ENCODE data around the gene CACNA2D1.
"Not testable (repeated sequence)": the region's sequence is repeated elsewhere in the genome, so short reads cannot be mapped to it uniquely, and the experiment has no call there.

The CACNA2D1 gene

DNA sequence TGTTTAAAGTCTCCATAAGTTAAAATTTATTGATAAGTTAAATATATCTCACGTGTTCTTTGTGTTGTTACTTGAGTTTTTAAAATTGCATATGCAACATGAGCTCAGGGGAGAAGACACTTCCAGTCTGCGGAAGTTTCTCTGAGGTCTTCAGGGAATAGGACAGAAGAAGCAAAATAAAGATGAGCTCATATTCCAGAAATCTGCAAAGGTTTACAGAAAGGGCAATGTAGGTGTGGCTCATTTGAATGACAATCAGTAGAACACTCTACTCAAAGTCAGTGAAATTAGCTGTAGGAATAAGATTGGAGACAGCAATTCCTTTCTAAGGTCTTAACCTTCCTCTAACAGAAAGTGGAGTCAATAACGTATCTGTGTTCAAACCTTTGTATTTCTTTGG lies 53.7 kb downstream of the CACNA2D1 start:
- DNase-seq: no peak

DNA sequence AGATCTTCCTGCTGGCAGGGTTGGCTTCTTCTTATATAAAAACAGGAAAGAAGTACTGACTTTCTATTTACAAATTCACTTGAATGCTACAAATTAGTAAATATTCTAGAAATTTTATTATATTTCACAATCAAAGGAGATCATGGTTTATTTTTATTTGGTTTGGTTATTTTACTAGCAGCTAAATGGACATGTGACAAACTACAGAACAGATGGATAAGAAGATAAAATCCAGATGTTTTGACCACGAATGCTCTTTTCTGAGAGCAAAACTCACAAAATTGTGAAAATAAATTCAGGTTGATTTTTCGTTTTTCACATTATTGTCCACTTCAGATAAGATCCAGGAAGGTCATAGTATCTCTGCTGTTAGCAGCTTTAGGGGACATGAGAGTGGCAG lies 55.4 kb downstream of the CACNA2D1 start:
- DNase-seq: no peak

DNA sequence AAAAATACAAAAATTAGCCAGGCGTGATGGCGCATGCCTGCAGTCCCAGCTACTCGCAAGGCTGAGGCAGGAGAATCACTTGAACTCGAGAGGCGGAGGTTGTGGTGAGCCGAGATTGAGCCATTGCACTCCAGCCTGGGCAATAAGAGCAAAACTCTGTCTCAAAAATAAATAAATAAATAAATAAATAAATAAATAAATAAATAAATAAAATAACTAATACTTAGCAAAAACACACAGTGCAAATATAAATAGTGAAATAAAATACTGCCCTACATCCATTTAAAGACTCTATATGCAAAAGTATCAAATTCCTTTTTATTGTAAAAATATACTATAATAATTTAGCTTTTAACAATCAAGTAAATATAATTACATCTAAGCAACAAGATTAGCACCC lies 57.0 kb downstream of the CACNA2D1 start:
- DNase-seq: not testable (repeated sequence)

DNA sequence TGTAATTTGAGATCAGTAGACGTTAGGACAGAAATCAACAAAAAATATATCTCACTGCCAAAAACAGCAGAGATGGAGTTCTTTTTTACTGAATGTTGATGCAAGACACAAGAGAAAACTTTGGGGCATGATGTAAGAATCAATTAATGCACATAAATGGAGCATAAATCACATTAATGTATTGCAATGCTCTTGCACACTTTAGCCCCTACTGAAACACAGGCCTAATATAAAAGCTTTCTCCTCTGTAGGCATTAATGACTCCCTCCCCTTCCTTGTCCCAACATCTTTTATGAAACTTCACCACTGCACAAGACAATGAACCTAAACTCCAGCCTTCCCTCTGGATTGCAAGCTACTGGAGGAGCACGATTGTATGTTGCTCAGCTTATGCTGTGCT lies 58.8 kb downstream of the CACNA2D1 start:
- DNase-seq: no peak

DNA sequence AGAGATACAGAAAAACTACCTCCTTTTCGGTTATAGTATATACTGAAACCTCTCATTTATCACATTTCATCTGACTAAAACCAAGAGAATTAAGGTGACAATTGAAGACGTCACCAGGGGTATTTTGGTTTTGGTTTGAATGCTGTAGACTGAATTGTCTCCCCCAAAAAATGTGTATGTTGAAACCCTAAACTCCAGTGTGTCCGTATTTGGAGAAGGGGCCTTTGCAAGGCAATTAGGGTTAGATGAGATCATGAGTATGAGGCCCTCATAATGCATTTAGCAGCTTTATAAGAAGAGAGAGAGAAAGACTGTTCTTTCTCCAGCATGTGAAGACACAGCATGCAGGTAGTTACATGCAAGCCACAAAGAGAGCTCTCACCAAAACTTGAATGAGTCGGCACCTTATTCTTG lies 59.5 kb downstream of the CACNA2D1 start:
- DNase-seq: no peak

DNA sequence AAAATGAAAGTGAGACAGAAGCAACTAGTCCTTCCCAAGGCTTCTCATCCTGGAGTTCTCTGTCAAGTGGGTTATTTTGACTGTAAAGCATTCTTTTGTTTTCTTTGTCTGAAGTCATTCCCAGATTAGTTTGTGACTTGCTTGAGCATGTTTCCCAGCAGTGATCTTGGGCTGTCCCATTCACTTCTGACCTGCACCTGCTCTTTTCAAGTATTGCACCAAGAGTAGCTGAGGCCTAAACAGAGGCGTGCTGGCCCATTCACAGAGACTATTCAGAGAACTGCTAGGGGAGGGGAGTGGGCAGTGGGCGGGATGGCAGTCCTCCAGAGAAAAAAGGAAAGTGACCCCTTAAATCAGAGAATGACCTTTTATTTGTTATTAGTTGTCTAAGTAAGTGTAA lies 61.3 kb downstream of the CACNA2D1 start:
- DNase-seq: no peak

DNA sequence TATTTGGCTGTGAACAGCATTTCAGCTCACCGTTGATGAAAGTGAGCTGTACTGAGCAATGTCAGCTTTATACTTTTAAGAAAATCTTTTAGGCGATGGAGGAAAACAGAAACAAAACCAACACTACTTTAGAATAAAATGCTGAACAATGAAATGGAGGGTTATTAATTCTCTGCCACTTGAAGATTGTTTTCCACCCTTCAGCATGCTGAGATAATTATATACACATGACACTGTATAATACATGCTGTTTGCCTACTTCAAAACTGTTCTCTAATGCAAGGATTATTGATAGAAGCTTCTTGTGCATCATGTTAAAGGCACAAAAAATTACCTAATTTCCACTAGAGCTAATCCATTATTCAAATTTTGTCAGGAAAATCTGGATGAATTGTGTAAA lies 66.8 kb downstream of the CACNA2D1 start:
- DNase-seq: no peak

DNA sequence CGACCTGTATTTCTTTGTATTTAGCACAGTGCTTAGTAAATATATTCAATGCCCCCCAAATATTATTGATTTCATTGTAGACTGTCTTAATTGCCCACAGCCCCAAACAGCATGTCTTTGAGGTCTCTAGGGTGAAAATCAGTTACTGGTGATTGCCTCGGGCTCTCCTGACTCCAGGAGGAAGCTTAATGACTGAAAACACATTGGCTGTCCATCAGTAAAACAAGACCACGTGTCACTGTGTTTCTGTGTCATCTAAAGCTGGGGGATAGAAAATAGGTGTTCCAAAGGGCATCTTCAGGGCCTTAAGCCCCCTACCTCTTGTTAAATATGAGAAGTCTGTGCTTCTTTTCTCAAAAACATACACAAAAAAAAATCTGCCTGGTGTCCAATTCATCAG lies 67.9 kb downstream of the CACNA2D1 start:
- no peak for DNase-seq

DNA sequence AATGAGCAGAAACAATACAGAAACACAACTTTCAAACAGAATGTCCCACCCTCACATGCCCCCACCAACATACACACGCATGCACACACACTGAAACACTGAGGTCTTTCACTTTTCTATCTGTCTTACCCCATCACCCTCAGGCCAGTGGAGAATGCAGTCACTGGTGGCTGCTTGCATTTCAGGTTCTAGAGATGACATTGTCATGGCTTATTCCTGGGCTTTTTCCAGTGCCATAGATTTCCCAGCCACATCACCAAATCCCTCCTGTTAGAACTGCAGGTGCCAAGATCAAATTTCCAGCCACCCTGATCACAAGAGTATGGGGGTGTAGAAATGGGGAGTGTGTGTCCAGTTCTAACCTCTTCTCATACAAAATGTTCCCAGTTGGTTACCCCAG lies 68.4 kb downstream of the CACNA2D1 start:
- DNase-seq: no peak

DNA sequence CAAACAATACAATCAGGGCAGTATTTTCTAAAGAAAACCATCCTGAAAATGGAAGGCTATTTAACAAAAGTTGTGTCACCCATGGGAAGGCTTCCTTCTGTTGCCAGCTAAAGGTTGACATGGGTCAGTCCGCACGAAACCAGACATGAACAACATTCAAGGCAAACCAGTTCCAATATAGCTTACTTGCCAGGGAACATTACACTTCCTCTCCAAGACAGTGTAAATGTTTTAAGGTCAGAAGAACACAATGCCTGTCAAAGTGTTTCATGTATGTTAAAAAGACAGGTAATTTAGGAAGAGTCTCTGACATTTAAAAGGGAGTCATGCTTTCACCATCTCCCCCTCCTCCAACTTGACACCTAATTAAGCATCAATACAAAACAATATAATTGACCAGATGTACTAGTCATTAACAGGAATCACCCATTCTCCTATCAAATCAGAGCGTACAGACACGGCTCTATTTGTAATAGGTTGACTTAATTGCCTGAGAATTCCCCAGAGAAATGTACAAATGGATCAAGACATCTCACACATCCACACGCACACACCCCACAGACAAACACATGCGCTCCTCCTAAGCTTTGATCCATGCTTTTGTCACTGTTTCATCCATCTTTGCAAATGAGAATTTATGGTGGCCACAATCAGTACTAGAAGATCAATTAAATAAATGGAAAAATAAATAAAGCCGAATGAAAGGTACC lies 69.5 kb downstream of the CACNA2D1 start:
- DNase-seq: no peak

DNA sequence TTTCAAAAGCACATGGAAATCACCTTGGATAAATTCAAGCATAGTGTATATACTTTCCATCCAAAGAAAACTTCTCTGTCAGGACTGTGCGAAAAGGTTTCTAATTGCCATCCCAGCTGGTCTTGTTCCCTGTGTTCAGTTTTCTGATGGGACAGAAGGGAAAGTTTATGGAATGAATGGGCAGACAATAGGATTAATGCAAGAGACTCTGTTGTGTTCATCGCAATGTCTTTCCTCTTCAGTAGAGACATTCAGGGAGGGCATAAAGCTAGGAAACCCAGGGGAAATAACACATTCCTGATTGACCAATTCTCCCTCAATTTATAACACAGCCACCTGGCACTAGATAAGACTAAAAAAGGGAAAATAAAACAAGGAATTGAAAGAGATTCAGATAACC lies 78.9 kb downstream of the CACNA2D1 start:
- DNase-seq: no peak

DNA sequence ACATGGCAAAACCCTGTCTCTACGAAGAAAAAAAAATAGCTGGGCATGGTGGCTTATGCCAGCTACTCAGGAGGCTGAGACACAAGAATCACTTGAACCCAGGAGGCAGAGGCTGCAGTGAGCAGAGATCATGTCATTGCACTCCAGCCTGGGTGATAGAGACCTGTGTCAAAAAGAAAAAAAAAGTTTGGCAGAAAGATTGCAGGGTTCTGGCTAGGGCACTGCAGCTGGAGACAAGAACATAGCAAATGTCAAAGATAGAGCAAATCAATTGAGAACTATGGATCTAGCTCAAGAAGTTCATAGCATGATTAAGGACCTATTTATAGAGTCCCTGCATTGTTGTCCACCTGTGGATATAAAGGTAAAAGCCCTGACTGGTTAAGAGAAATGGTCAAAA lies 79.5 kb downstream of the CACNA2D1 start:
- no peak for DNase-seq

DNA sequence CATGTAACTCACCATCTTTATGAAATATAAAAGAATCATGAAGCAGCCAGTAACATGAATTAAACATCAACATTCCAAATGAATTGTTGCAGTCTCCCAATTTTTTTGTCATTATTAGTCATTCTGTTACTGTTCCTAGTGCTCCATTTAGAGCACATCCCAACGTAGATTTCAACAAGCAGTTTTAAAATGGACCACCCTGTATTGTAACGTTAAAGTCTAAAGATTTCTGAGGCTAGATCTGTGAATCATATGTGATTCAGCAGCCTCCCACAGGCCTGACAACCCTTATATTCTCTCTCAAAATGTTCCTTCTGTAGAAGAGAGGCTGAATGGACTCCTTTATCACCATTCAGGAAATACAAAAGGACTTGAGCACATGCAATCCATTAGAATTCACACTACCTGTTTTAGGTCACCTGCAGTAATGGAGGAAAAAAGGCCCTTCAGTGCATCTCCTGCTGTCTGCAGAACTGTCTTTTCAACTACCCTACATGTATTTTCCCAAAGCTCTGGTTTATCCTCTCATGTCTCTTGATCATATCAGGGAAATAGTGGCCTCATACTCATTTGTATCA lies 81.4 kb downstream of the CACNA2D1 start:
- DNase-seq: no peak

DNA sequence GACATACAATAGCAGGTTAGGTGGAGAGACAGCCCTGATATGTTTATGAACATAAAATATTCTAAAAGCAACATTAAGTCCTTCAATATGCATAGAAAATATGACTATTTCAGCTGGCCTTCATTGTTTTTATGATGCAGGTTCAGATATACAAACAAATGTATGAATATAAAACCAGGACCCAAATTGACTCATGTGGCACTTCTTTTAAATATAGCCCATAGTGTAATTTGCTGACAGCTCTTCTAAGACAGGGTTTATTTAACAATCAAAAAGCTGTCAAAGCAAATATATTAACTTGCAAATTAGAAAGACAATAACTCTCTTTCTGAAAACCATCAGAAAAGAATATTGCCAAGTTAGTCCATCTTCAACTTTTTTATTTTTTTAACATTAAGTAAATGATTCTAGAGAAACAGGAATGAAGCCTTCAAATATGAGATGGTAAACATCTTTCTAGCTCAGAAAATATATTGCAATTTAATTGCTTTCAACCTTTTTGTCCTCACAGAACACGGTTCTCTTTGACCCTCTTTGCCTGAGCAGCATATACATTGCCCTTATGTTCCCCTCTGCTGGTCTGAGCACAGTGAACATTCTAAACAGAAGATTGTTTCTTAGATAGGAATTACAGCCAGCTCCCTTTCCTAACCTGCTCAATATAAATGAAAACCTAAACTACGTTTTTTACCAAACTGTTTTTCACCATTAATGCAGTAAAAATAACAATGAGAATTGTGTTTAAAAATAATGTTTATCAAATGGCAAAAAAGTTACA lies 82.8 kb downstream of the CACNA2D1 start:
- DNase-seq: no peak

DNA sequence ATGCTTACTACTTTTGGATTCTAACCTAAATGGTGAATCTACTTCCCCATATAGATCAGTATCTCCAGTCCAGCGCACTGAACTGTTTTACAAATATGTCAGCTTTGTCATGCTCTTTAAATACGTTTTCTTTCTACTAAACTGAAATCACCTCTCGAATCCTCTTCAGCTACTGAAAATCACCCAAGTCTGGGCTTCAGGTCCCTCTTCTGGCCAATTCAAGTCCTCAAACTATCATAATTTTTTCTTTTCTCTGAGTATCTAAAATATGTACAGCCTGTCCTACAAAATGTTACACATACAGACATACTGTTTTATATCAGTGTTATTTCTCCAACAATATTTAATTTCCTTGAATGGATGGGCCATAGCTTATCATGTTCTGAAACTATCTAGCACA lies 84.2 kb downstream of the CACNA2D1 start:
- no peak for DNase-seq

DNA sequence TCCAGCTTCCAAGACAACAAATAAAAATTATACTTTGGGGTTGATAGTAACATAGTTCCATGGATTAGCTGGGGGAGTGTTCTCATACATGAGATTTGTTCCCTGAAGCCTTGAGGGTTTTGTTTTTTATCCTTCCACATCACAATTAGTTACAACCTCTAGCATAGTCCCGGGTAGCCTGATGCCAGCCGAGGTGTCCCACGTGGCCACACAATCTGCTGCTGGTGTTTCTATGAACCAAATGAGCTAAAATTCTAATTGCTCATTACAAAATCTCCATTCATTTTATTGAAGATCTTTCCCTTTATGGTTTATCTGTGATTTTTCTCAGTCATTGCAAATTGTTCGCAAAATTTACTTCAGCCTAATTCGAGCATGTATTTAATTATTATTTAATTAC lies 84.7 kb downstream of the CACNA2D1 start:
- no peak for DNase-seq

DNA sequence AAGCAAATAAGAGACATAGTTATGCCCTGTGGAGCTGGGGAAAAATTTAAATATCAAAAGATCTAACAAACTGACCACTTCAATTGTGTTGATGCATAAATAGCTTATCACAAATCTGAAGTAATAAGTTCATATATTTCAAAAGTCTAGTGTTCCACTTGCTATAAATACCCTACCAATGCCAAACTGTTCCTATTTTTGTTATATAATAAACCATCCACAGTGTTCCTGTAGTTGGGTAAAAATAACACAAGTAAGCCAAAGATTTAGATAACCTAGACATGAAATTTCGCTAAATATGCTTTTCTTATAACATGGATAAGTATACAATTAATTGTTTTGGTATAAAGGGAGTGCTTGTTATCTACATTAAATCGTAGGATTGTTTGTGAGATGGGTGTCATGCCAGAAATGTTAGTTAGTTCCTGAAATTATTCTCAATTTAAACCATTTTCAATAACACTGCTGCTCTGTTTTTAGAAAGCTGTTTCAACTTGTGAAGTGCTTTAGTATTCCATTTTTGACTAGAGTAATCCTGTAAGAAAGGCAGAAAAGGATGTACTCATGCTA lies 85.5 kb downstream of the CACNA2D1 start:
- no peak for DNase-seq

DNA sequence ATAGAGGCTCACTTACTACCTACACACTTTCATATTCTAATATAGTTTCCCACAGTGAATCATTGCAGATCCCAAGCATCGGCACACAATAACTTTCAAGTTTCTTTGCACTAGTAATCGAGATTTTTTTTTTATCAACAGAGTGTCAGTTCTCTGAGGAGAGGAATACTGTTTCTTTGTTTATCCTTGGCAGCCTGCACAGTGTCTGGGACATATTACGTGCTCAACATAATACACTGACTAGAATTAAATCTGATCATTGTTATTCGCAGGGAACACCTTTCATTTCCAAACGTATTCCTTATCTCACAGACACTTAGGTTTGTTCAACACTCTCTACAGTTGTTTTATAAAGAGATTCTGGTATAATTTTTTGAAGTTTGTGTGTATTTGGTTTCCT lies 95.3 kb downstream of the CACNA2D1 start:
- DNase-seq: no peak

DNA sequence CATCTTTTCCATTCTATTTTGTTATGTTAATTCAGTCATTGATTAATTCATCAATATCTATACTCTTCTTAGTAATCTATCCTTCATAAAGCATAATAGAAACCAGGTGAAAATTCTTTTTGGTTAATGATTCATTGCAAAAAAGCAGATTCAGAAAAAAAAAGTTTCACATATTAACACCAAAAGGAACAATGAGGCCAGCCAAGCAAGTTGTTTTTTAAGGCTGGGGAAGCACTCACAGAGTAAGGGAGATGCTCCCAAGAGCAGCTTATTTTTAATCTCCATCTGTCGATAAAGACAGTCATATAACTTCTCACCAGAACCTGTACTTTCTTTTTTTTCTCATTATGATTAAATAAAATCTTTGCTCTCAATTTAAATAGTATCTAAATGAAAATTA lies 95.8 kb downstream of the CACNA2D1 start:
- DNase-seq: no peak

DNA sequence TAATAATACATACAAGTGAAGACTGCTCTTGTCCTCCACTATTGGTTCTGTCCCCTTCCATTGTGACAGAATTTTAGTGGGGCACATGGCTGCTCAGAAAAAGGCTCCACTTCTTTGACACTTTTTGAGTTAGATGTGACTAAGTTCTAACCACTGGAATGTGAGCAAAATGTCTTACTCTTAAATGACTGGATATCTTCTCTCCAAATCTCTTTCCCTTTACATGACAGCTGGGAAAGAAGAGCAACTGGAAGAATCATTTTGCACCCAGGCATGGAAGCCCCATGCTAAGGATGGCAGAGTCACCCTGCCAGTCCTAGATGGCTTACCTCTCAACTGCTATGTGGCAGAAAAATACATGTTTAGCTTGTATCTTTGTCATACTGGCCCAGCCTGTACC lies 97.7 kb downstream of the CACNA2D1 start:
- DNase-seq: no peak

DNA sequence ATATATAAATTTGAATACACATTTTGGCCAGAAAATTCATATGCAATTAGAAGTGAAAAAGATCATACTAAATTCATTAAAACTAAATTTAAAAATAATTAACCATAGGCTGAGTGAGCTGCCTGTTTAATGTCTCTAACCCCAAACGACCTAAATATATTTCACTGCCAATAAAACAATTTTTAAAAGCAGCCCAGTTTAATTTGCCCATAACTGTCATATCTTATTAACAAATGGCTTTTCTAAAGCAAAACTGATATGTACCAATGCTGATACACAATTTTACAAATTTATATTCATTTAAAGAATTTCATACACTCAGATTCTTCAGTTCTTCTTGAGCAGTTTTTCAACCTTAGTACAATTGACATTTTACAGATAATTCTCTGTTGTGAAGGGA lies 99.9 kb downstream of the CACNA2D1 start:
- no peak for DNase-seq

DNA sequence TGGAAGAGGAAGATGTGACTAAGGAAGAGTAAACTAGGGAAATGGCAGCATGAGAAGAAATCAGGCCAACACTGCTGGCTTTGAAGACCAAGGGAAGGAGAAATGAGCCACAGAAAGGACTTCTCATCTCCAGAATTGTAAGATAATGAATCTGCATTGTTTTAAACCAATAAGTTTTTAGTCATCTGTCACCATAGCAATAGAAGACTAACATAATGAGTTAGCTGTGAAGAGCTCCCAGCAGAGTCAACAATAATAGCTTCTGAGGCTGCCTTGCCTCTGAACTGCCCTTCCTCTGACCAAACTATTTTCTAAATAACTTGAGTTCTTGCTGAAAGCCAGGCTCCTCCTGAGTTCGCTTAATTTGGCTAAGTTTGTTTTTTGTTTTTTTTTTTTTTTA lies 103.6 kb downstream of the CACNA2D1 start:
- DNase-seq: no peak

DNA sequence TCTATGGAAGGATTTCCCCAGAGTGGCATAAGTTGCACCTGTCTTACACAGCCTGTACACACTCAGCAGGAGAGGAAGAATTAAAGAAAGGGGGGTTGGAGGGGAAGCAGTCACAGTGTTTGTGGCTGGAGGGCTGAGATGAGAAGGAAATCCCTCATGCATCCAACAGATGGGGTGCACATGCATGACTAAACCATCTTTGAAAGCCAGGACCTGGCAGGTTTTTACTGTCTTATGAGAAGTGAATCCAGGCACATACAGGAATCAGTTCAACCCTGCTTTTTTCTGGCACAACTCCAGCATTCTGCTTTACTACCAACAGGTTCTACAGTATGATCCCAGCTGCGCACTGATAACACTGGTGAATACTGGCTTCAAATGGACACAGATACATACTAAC lies 107.7 kb downstream of the CACNA2D1 start:
- no peak for DNase-seq

DNA sequence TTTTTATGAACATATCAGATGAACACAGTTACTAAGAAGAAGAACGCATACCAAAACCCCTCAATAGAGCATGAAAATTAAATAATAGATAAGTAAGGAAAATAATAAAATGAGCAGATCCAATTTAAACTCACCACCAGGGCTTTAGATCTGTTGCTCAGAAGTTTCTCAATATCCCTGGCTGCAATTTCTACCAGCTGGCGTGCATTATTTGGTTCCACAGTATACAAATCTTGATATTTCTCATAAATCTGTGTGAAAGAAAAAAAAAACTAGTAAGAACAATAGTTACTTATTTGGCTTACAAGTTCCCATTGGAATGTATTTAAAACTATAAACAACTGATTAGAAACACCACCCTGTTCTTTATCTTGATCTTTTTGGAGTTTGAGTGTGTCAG lies 108.6 kb downstream of the CACNA2D1 start:
- no peak for DNase-seq
